Measurements from ENCODE around the gene SPATA17. TPM values are rescaled to one million over a fixed set of nuclear protein-coding genes. Genes with fewer than 3 reads are reported as not detected.

The SPATA17 gene
- total and polyA plus RNA-seq, 2 experiments from 2014 or later = 1.2 to 3.5 TPM

GRCh38 chr1:217856342-217857034 is 225.3 kb downstream of the SPATA17 start:
- Mint-ChIP-seq H3K27me3 (ENCODE audit: insufficient read depth, low read depth, poor library complexity) (no peaks in the 10 kb centered on the region), H3K27ac (no peak overlapping the region)

More at GRCh38 chr1:217856342-217857034, 225.3 kb downstream of the SPATA17 start:
- no peaks in the 10 kb centered on the region for H3K36me3 ChIP-seq (ENCODE audit: insufficient read depth)
- peaks cover 16% of the 10 kb centered on the region for H3K4me1 Mint-ChIP-seq
- H3F3A ChIP-seq (replicated peaks; ENCODE audit: low read depth) = no peaks in the 10 kb centered on the region
- no peak overlapping the region for H3K27ac ChIP-seq (ENCODE audit: low read depth)
- H4K20me1 ChIP-seq (replicated peaks; ENCODE audit: insufficient read depth) = no peaks in the 10 kb centered on the region
- H3K79me2 ChIP-seq (replicated peaks; ENCODE audit: insufficient read depth) = no peaks in the 10 kb centered on the region
- H3K4me2 ChIP-seq = no peak overlapping the region
- TF ChIP-seq ZNF114 (CRISPR knock-in tag; IDR thresholded peaks at IDR 0.05) = no peak
- no peak for TF ChIP-seq JUNB (IDR thresholded peaks at IDR 0.05; ENCODE audit: unreplicated experiment)
- TF ChIP-seq EZH2 (IDR thresholded peaks at IDR 0.05; ENCODE audit: low read depth, unreplicated experiment) = no peak
- no peak for TF ChIP-seq ZNF462 (CRISPR knock-in tag; IDR thresholded peaks at IDR 0.05)
- TF ChIP-seq ZNF331 (CRISPR knock-in tag; IDR thresholded peaks at IDR 0.05; ENCODE audit: low read depth) = no peak
- TF ChIP-seq POLR2AphosphoS5 (IDR thresholded peaks at IDR 0.05; ENCODE audit: low read depth) = no peak
- no peak for TF ChIP-seq STAT1 (IDR thresholded peaks at IDR 0.05; ENCODE audit: unreplicated experiment)
- no peak for TF ChIP-seq NANOG (IDR thresholded peaks at IDR 0.05; ENCODE audit: borderline replicate concordance)
- no peak for TF ChIP-seq ETS1 (IDR thresholded peaks at IDR 0.05)
- no peak for TF ChIP-seq REST (IDR thresholded peaks at IDR 0.05; ENCODE audit: unreplicated experiment)
- TF ChIP-seq CREB1 (CRISPR knock-in tag; IDR thresholded peaks at IDR 0.05; ENCODE audit: low read depth) = no peak
- no peak overlapping the region for H3K4me3 ChIP-seq
- no peak for DNase-seq (ENCODE audit: low spot score)
- H2AFZ ChIP-seq = peak overlapping the region; percentile 77; the same call in 1 of the 2 replicates
- no peaks in the 10 kb centered on the region for H3K9me2 ChIP-seq (ENCODE audit: insufficient read depth)
- no peak for ATAC-seq
- H3K4me3 Mint-ChIP-seq = no peak overlapping the region
- H3K36me3 Mint-ChIP-seq (ENCODE audit: low read depth) = no peaks in the 10 kb centered on the region
- peaks cover 7% of the 10 kb centered on the region for H3K9me3 Mint-ChIP-seq
- H3K27me3 ChIP-seq (ENCODE audit: insufficient read depth) = no peaks in the 10 kb centered on the region
- H3K4me1 ChIP-seq (ENCODE audit: insufficient read depth) = peaks cover 8% of the 10 kb centered on the region; the same call in 1 of the 2 replicates
